GM18505 (cell line): ENCODE measurements around the gene IL3RA.

ENCODE experiments used
- ATAC-seq: cut with Tn5 transposase; IDR thresholded peaks from one replicate; pipeline ENCODE4 v1.9.1; 2021; ENCODE audit not compliant: unreplicated experiment
- POLR2A ChIP-seq: IDR thresholded peaks from 4 replicates; pipeline ENCODE4 v1.6.1; 2011; ENCODE audit warnings: borderline replicate concordance; ENCODE audit not compliant: insufficient read depth, insufficient read length; ENCODE audit errors: extremely low read depth

Gene IL3RA

DNA sequence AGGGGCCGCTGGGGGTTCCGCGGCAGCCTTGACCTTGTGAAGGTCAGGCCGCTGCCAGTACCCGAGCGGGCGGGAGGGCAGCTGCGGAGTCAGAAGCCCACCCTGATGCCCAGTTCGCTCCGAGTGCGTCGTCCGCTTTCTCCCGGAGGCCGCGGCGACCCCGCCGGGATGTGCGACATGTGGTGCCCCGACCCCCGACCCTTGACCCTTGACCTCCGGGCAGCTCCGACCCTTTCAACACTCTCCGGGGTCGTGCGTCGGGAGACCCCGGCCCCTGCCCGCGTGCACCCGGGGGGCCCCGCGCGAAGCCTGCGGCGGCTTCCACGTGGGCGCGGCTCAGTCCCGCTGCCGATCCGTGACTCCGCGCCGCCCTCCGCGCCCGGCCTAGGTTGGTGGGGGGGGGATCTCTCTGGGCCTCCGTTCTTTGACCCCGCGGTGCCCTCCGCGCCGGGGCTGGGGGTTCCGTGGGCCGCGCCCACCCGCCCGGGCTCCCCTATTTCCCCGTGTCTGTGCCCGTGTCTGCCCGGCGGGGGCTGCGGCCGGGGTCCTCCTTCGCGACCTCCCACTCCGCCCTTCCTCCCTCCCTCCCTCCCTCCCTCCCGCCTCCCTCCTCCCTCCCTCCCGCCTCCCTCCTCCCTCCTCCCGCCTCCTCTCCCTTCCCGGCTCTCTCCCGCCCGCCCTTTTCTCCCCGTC lies 55.9 kb downstream of the IL3RA start:
- TF ChIP-seq POLR2A, result peak; percentile 82

DNA sequence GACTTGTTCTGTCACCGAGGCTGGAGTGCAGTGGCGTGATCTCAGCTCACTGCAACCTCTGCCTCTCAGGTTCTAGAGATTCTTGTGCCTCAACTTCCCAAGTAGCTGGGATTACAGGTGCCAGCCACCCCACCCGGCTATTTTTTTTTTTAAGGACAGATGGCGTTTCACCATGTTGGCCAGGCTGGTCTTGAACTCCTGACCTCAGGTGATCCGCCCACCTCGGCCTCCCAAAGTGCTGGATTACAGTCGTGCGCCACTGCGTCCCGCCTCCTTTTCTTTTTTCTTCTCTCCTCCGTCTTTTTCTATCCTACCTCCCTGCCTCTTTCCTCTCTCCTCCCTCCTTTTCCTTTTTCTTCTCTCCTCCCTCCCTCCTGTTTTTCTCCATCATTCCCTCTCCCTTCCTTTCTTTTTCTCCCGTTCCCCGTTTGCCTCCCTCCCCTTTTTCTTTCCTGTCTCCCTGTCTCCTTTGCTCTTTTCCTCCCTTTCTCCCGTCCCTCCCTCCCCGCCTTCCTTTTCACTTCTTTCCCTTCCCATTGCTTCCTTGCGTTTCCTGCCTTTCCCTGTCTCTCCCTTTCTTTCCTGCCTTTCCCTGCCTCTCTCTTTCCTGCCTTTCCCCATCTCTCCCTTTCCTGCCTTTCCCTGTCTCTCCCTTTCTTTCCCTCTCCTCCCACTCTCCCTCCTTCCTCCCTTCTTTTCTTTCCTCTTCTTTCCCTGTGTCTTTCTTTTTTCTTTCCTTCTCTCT lies 57.5 kb downstream of the IL3RA start:
- no peak for TF ChIP-seq POLR2A
- ATAC-seq, result no peak

More for the DNA sequence above, 55.9 kb downstream of the IL3RA start:
- ATAC-seq, result peak; percentile 31

DNA sequence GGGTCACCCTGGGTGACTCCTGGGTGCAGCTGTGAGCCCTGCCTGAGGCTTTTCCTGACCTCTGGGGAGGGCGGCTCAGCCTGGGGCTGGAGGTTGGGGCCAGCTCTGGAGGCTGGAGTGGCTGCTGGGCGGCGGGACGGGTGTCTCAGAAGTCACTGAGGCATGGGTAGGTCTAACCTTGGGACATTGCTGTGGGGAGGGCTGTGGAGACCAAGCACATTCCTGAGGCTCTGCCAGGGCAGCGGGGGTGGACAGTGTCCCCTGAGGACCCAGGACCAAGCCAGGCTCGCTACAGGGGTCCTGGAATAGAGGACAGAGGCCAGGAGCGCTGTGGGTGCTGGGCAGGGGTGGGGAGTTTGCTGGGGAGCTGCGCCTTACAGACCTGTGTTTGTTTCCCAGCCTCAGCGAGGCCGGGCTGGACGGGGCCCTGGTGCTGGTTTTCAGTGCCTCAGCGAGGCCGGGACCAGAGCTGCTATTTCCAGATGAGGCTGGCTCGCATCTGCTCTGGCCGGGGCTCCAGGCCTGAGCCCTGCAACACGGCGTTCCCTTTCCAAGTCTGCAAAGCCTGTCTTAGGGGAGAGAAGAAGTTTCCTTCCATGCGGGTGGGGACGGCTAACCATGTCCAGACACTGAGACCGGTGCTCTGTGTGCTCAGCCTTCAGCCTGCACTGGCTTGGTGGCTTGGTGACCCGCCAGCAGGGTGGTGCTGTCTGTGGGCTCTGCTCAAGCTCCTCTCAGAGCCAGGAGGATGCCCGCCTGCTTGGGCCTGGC lies 58.3 kb downstream of the IL3RA start:
- TF ChIP-seq POLR2A, result no peak
- ATAC-seq, result no peak

- TF ChIP-seq POLR2A, result no peak
- no peak for ATAC-seq
These were observed 59.1 kb downstream of the IL3RA start for GRCh38 chrX:1395646-1396216.

GRCh38 chrX:1397001-1397400 lies 60.4 kb downstream of the IL3RA start:
- TF ChIP-seq POLR2A, result no peak
- no peak for ATAC-seq

DNA sequence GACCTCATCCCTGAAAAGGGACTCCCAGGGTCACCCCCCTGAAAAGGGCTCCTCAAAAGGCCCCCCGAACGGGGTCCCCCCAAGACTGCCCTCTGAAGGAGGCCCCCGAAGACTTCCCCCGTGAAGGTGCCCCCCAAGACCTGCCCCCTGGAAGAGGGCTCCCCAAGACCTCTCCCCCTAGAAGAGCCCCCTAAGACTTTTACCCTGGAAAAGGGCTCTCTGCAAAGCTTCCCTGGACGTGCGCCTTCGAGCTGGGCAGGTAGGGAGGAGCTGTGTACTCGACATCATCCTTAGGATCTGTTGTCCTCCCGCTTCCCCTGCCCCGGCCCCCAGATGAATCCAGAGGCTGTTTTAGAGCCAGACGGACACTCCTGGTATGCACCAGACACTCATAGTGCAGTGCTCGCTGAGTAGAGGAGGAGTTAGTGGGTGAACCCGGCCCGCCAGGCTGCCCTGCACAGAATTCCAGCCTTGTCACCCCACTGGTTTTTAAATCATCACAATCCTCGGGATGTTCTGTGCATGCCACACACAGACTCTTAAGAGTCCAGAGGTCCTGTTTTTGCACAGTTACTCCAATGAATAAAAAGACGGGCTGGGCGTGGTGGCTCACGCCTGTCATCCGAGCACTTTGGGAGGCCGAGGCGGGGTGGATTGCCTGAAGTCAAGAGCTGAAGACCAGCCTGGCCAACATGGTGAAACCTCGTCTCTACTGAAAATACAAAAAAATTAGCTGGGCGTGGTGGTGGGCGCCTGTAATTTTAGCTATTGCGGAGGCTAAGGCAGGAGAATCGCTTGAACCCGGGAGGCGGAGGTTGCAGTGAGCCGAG lies 61.1 kb downstream of the IL3RA start:
- TF ChIP-seq POLR2A, result no peak
- ATAC-seq, result no peak

GRCh38 chrX:1398431-1399340 lies 62.1 kb downstream of the IL3RA start:
- peak; percentile 25 for TF ChIP-seq POLR2A
- ATAC-seq, result no peak

DNA sequence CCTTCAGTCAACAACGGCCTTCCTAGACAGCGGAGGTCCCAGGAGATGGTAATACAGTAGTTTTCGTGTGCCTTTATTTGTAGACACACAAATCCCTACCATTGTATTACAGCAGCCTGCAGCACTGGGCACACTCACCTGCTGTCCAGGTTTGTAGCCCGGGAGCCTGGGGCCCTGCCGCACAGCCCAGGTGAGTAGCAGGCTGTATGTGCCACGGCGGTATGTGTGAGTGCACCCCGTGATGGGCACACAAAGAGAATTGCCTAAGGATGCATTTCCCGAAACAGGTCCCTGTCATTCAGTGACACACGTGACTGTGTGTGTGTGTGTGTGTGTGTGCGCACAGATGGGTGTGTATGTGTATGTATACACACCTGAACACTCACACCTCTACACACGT lies 63.5 kb downstream of the IL3RA start:
- no peak for ATAC-seq
- no peak for TF ChIP-seq POLR2A

DNA sequence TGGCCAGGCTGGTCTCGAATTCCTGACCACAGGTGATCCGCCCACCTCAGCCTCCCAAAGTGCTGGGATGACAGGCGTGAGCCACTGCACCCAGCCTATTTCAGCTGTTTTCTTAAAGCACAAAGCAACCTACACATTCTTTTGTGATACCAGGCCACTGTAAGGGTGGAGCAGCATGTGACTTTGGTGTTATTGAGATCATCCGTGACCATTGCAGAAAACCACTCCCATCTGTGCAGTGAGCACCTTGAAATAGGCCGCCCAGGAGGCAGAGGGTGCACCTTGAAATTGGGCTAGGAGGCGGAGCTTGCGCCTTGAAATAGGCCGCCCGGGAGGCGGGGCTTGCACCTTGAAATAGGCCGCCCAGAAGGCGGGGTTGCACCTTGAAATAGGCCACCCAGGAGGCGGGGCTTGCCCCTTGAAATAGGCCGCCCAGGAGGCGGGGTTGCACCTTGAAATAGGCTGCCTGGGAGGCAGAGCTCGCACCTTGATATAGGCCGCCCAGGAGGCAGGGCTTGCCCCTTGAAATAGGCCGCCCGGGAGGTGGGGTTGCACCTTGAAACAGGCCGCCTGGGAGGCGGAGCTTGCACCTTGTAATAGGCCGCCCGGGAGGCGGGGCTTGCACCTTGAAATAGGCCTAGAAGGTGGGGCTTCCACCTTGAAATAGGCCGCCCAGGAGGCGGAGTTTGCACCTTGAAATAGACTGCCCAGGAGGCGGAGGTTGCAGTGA lies 64.3 kb downstream of the IL3RA start:
- ATAC-seq, result no peak
- TF ChIP-seq POLR2A, result no peak

GRCh38 chrX:1401611-1402430 lies 65.2 kb downstream of the IL3RA start:
- TF ChIP-seq POLR2A, result no peak
- ATAC-seq, result no peak
